A549 (cell line): Measurements from ENCODE around the gene GMDS.

ENCODE experiments used
- CTCF ChIP-seq: fragments of >200 bp; sonication (Bioruptor Twin); formaldehyde crosslinking; IDR thresholded peaks from 3 replicates; pipeline ENCODE4 v1.5.1; 2016
- ELK1 ChIP-seq: fragments of 150-350 bp; IDR thresholded peaks from 2 replicates; pipeline ENCODE4 v1.6.1; 2014; ENCODE audit warnings: low read depth, mild to moderate bottlenecking, low read length
- HDAC2 ChIP-seq: fragments of 200-600 bp; sonication (generic); IDR thresholded peaks from 2 replicates; pipeline ENCODE4 v1.6.1; 2016

- TF ChIP-seq ELK1 (no peak), CTCF (no peak), HDAC2 (no peak)
Measured at GRCh38 chr6:1667012-1667804, 578.2 kb downstream of the GMDS start.
